ENCODE measurements around the gene OIT3. TPM values are rescaled to one million over a fixed set of nuclear protein-coding genes. Genes with fewer than 3 reads are reported as not detected.

The OIT3 gene
- total RNA-seq, 1 donor from 2014 or later = 10.4 TPM

GRCh38 chr10:72935361-72935760, 41.8 kb downstream of the OIT3 start:
- Histone ChIP-seq H3K27ac (ENCODE audit: low read depth, low read length) (no peak overlapping the region), H3K9ac (ENCODE audit: low read depth in 1 of 3, low read length in 3 of 3) (no peak overlapping the region), H3K27me3 (ENCODE audit: control insufficient read depth in 3 of 3, insufficient read depth in 3 of 3, low read length in 3 of 3) (no peaks in the 10 kb centered on the region), H3K4me3 (ENCODE audit: low read length in 3 of 3) (no peak overlapping the region), H3K4me1 (ENCODE audit: control insufficient read depth in 3 of 3, insufficient read depth in 3 of 3, low read length in 3 of 3) (peaks cover 0 to 8% (median 0%) of the 10 kb centered on the region in 3 donors), H3K36me3 (ENCODE audit: control insufficient read depth in 3 of 3, insufficient read depth in 3 of 3, low read length in 3 of 3) (no peaks in the 10 kb centered on the region), H3K9me3 (ENCODE audit: control insufficient read depth in 3 of 3, low read length in 3 of 3) (no peaks in the 10 kb centered on the region)

GRCh38 chr10:72943498-72944234, 50.1 kb downstream of the OIT3 start:
- Histone ChIP-seq H3K27me3 (ENCODE audit: control insufficient read depth in 3 of 3, insufficient read depth in 3 of 3, low read length in 3 of 3) (no peaks in the 10 kb centered on the region), H3K36me3 (ENCODE audit: control insufficient read depth in 3 of 3, insufficient read depth in 3 of 3, low read length in 3 of 3) (no peaks in the 10 kb centered on the region), H3K9ac (ENCODE audit: low read depth in 1 of 3, low read length in 3 of 3) (no peak overlapping the region), H3K27ac (ENCODE audit: low read depth, low read length) (no peak overlapping the region), H3K4me3 (ENCODE audit: low read length in 3 of 3) (no peak overlapping the region), H3K4me1 (ENCODE audit: control insufficient read depth in 3 of 3, insufficient read depth in 3 of 3, low read length in 3 of 3) (peaks cover 0 to 13% (median 0%) of the 10 kb centered on the region in 3 donors), H3K9me3 (ENCODE audit: control insufficient read depth in 3 of 3, low read length in 3 of 3) (no peaks in the 10 kb centered on the region)

GRCh38 chr10:72946963-72947362, 53.4 kb downstream of the OIT3 start:
- no peak overlapping the region for H3K9ac ChIP-seq (ENCODE audit: low read depth in 1 of 3, low read length in 3 of 3)
- no peak overlapping the region for H3K27ac ChIP-seq (ENCODE audit: low read depth, low read length)
- H3K9me3 ChIP-seq (ENCODE audit: control insufficient read depth in 3 of 3, low read length in 3 of 3) = no peaks in the 10 kb centered on the region
- no peaks in the 10 kb centered on the region for H3K4me1 ChIP-seq (ENCODE audit: control insufficient read depth in 3 of 3, insufficient read depth in 3 of 3, low read length in 3 of 3)
- H3K4me3 ChIP-seq (ENCODE audit: low read length in 3 of 3) = no peak overlapping the region
- no peaks in the 10 kb centered on the region for H3K27me3 ChIP-seq (ENCODE audit: control insufficient read depth in 3 of 3, insufficient read depth in 3 of 3, low read length in 3 of 3)
- no peaks in the 10 kb centered on the region for H3K36me3 ChIP-seq (ENCODE audit: control insufficient read depth in 3 of 3, insufficient read depth in 3 of 3, low read length in 3 of 3)

- Histone ChIP-seq H3K4me1 (ENCODE audit: control insufficient read depth in 3 of 3, insufficient read depth in 3 of 3, low read length in 3 of 3) (no peaks in the 10 kb centered on the region), H3K27me3 (ENCODE audit: control insufficient read depth in 3 of 3, insufficient read depth in 3 of 3, low read length in 3 of 3) (no peaks in the 10 kb centered on the region), H3K27ac (ENCODE audit: low read depth, low read length) (no peak overlapping the region), H3K36me3 (ENCODE audit: control insufficient read depth in 3 of 3, insufficient read depth in 3 of 3, low read length in 3 of 3) (no peaks in the 10 kb centered on the region), H3K9me3 (ENCODE audit: control insufficient read depth in 3 of 3, low read length in 3 of 3) (no peaks in the 10 kb centered on the region), H3K4me3 (ENCODE audit: low read length in 3 of 3) (no peak overlapping the region), H3K9ac (ENCODE audit: low read depth in 1 of 3, low read length in 3 of 3) (no peak overlapping the region)
These were observed 55.2 kb downstream of the OIT3 start for GRCh38 chr10:72948762-72949161.

GRCh38 chr10:72951760-72952159, 58.2 kb downstream of the OIT3 start:
- Histone ChIP-seq H3K27me3 (ENCODE audit: control insufficient read depth in 3 of 3, insufficient read depth in 3 of 3, low read length in 3 of 3) (no peaks in the 10 kb centered on the region), H3K9me3 (ENCODE audit: control insufficient read depth in 3 of 3, low read length in 3 of 3) (no peaks in the 10 kb centered on the region), H3K27ac (ENCODE audit: low read depth, low read length) (no peak overlapping the region), H3K36me3 (ENCODE audit: control insufficient read depth in 3 of 3, insufficient read depth in 3 of 3, low read length in 3 of 3) (no peaks in the 10 kb centered on the region), H3K9ac (ENCODE audit: low read depth in 1 of 3, low read length in 3 of 3) (no peak overlapping the region), H3K4me3 (ENCODE audit: low read length in 3 of 3) (no peak overlapping the region), H3K4me1 (ENCODE audit: control insufficient read depth in 3 of 3, insufficient read depth in 3 of 3, low read length in 3 of 3) (no peaks in the 10 kb centered on the region)

GRCh38 chr10:72952189-72952588, 58.6 kb downstream of the OIT3 start:
- Histone ChIP-seq H3K27me3 (ENCODE audit: control insufficient read depth in 3 of 3, insufficient read depth in 3 of 3, low read length in 3 of 3) (no peaks in the 10 kb centered on the region), H3K9ac (ENCODE audit: low read depth in 1 of 3, low read length in 3 of 3) (no peak overlapping the region), H3K4me3 (ENCODE audit: low read length in 3 of 3) (no peak overlapping the region), H3K4me1 (ENCODE audit: control insufficient read depth in 3 of 3, insufficient read depth in 3 of 3, low read length in 3 of 3) (no peaks in the 10 kb centered on the region), H3K27ac (ENCODE audit: low read depth, low read length) (no peak overlapping the region), H3K9me3 (ENCODE audit: control insufficient read depth in 3 of 3, low read length in 3 of 3) (no peaks in the 10 kb centered on the region), H3K36me3 (ENCODE audit: control insufficient read depth in 3 of 3, insufficient read depth in 3 of 3, low read length in 3 of 3) (no peaks in the 10 kb centered on the region)

- Histone ChIP-seq H3K9ac (ENCODE audit: low read depth in 1 of 3, low read length in 3 of 3) (no peak overlapping the region), H3K4me3 (ENCODE audit: low read length in 3 of 3) (no peak overlapping the region), H3K4me1 (ENCODE audit: control insufficient read depth in 3 of 3, insufficient read depth in 3 of 3, low read length in 3 of 3) (no peaks in the 10 kb centered on the region), H3K27ac (ENCODE audit: low read depth, low read length) (no peak overlapping the region), H3K27me3 (ENCODE audit: control insufficient read depth in 3 of 3, insufficient read depth in 3 of 3, low read length in 3 of 3) (no peaks in the 10 kb centered on the region), H3K36me3 (ENCODE audit: control insufficient read depth in 3 of 3, insufficient read depth in 3 of 3, low read length in 3 of 3) (no peaks in the 10 kb centered on the region), H3K9me3 (ENCODE audit: control insufficient read depth in 3 of 3, low read length in 3 of 3) (no peaks in the 10 kb centered on the region)
These were observed 59.2 kb downstream of the OIT3 start for GRCh38 chr10:72952642-72953158.

GRCh38 chr10:72953687-72954086, 60.1 kb downstream of the OIT3 start:
- Histone ChIP-seq H3K27ac (ENCODE audit: low read depth, low read length) (no peak overlapping the region), H3K9ac (ENCODE audit: low read depth in 1 of 3, low read length in 3 of 3) (no peak overlapping the region), H3K27me3 (ENCODE audit: control insufficient read depth in 3 of 3, insufficient read depth in 3 of 3, low read length in 3 of 3) (no peaks in the 10 kb centered on the region), H3K4me3 (ENCODE audit: low read length in 3 of 3) (no peak overlapping the region), H3K4me1 (ENCODE audit: control insufficient read depth in 3 of 3, insufficient read depth in 3 of 3, low read length in 3 of 3) (no peaks in the 10 kb centered on the region), H3K36me3 (ENCODE audit: control insufficient read depth in 3 of 3, insufficient read depth in 3 of 3, low read length in 3 of 3) (no peaks in the 10 kb centered on the region), H3K9me3 (ENCODE audit: control insufficient read depth in 3 of 3, low read length in 3 of 3) (no peaks in the 10 kb centered on the region)

GRCh38 chr10:72954230-72954595, 60.7 kb downstream of the OIT3 start:
- H3K4me1 ChIP-seq (ENCODE audit: control insufficient read depth in 3 of 3, insufficient read depth in 3 of 3, low read length in 3 of 3) = no peaks in the 10 kb centered on the region
- no peaks in the 10 kb centered on the region for H3K27me3 ChIP-seq (ENCODE audit: control insufficient read depth in 3 of 3, insufficient read depth in 3 of 3, low read length in 3 of 3)
- H3K9me3 ChIP-seq (ENCODE audit: control insufficient read depth in 3 of 3, low read length in 3 of 3) = no peaks in the 10 kb centered on the region
- no peaks in the 10 kb centered on the region for H3K36me3 ChIP-seq (ENCODE audit: control insufficient read depth in 3 of 3, insufficient read depth in 3 of 3, low read length in 3 of 3)
- no peak overlapping the region for H3K4me3 ChIP-seq (ENCODE audit: low read length in 3 of 3)
- no peak overlapping the region for H3K27ac ChIP-seq (ENCODE audit: low read depth, low read length)
- no peak overlapping the region for H3K9ac ChIP-seq (ENCODE audit: low read depth in 1 of 3, low read length in 3 of 3)

- Histone ChIP-seq H3K4me3 (ENCODE audit: low read length in 3 of 3) (no peak within 1 kb of the TSS), H3K9ac (ENCODE audit: low read depth in 1 of 3, low read length in 3 of 3) (no peak within 1 kb of the TSS), H3K9me3 (ENCODE audit: control insufficient read depth in 3 of 3, low read length in 3 of 3) (no peaks in the 10 kb centered on the region), H3K4me1 (ENCODE audit: control insufficient read depth in 3 of 3, insufficient read depth in 3 of 3, low read length in 3 of 3) (no peaks in the 10 kb centered on the region), H3K27me3 (ENCODE audit: control insufficient read depth in 3 of 3, insufficient read depth in 3 of 3, low read length in 3 of 3) (no peaks in the 10 kb centered on the region), H3K27ac (ENCODE audit: low read depth, low read length) (no peak within 1 kb of the TSS), H3K36me3 (ENCODE audit: control insufficient read depth in 3 of 3, insufficient read depth in 3 of 3, low read length in 3 of 3) (no peaks in the 10 kb centered on the region)
These were observed 61.3 kb downstream of the OIT3 start, which contains the start of gene PLA2G12B for GRCh38 chr10:72954596-72955554. TSS of gene PLA2G12B (minus strand) at chr10:72954806. CDS start at chr10:72954685, 121 bp downstream.

Data from skeletal muscle tissue (tissue), 4 donors.